CD14-positive monocyte (primary cell): Measurements from ENCODE around the gene IPPK. TPM values are rescaled to one million over a fixed set of nuclear protein-coding genes. Genes with fewer than 3 reads are reported as not detected.

ENCODE experiments used
- DNase-seq, 3 donors: peaks; one replicate each; pipeline ENCODE4 v3.0.0-alpha.2; 2011 to 2022
- H2AFZ ChIP-seq: 2 replicates; pipeline ENCODE4 v1.6.0; 2012; ENCODE audit warnings: mild to moderate bottlenecking, low read depth, low read length, inconsistent platforms; ENCODE audit not compliant: insufficient read depth, poor library complexity, severe bottlenecking
- H3K27ac ChIP-seq, 2 donors: 1 replicate in 1 of 2; 2 replicates in 1 of 2; pipeline ENCODE4 v1.5.1; 2012 to 2013; ENCODE audit warnings: low read length in 2 of 2, control low read depth in 1 of 2, inconsistent platforms in 1 of 2, low read depth in 1 of 2, mild to moderate bottlenecking in 1 of 2
- H3K27me3 ChIP-seq, 2 donors: one replicate each; pipeline versions ENCODE4 v1.6.0 to v1.6.1; 2011 to 2013; ENCODE audit warnings: low read length in 2 of 2; ENCODE audit not compliant: control insufficient read depth in 2 of 2, insufficient read depth in 2 of 2
- H3K36me3 ChIP-seq, 2 donors: replicated peaks in 1 of 2; 1 replicate in 1 of 2; 2 replicates in 1 of 2; pipeline versions ENCODE4 v1.5.1 to v1.6.1; 2012 to 2013; ENCODE audit warnings: low read length in 2 of 2, control low read depth in 1 of 2, inconsistent platforms in 1 of 2, mild to moderate bottlenecking in 1 of 2; ENCODE audit not compliant: insufficient read depth in 2 of 2, control insufficient read depth in 1 of 2
- H3K4me1 ChIP-seq, 2 donors: 1 replicate in 1 of 2; 2 replicates in 1 of 2; pipeline versions ENCODE4 v1.5.1 to v1.6.1; 2012 to 2013; ENCODE audit warnings: low read length in 2 of 2, control low read depth in 1 of 2, inconsistent platforms in 1 of 2, mild to moderate bottlenecking in 1 of 2, moderate library complexity in 1 of 2; ENCODE audit not compliant: insufficient read depth in 2 of 2, control insufficient read depth in 1 of 2
- H3K4me2 ChIP-seq: replicated peaks from 2 replicates; pipeline ENCODE3; 2012; ENCODE audit warnings: low read length, moderate library complexity, mild to moderate bottlenecking; ENCODE audit not compliant: poor library complexity, severe bottlenecking; ENCODE audit errors: extremely low read depth
- H3K4me3 ChIP-seq, 3 experiments: fragments of 200-600 bp in 1 of 3; sonication (generic) in 1 of 3; replicated peaks in 1 of 3; 1 replicate in 2 of 3; 2 replicates in 1 of 3; pipeline ENCODE4 v1.5.1; 2011 to 2013; ENCODE audit warnings: low read length in 3 of 3, mild to moderate bottlenecking in 3 of 3, control low read depth in 2 of 3, low read depth in 2 of 3, inconsistent platforms in 1 of 3, moderate library complexity in 1 of 3
- H3K79me2 ChIP-seq: 2 replicates; pipeline ENCODE4 v1.6.0; 2012; ENCODE audit warnings: mild to moderate bottlenecking, control low read depth, inconsistent platforms, low read length, moderate library complexity; ENCODE audit not compliant: insufficient read depth
- H3K9ac ChIP-seq: 2 replicates; pipeline ENCODE4 v1.6.0; 2017; ENCODE audit warnings: low read length, mild to moderate bottlenecking; ENCODE audit not compliant: insufficient read depth, poor library complexity, severe bottlenecking
- H3K9me3 ChIP-seq, 2 donors: replicated peaks in 1 of 2; 1 replicate in 1 of 2; 2 replicates in 1 of 2; pipeline versions ENCODE4 v1.5.1 to v1.6.1; 2012 to 2013; ENCODE audit warnings: low read length in 2 of 2, control low read depth in 1 of 2; ENCODE audit not compliant: control insufficient read depth in 1 of 2, insufficient read depth in 1 of 2
- H4K20me1 ChIP-seq: 2 replicates; pipeline ENCODE4 v1.6.0; 2012; ENCODE audit warnings: mild to moderate bottlenecking, low read length, control low read depth, moderate library complexity; ENCODE audit not compliant: insufficient read depth
- H3K27ac Mint-ChIP-seq, 7 donors: one replicate each; pipeline ENCODE4 v1.8.0; 2020; ENCODE audit warnings: mild to moderate bottlenecking in 7 of 7, mixed read lengths in 7 of 7, moderate library complexity in 6 of 7, inconsistent platforms in 2 of 7
- H3K27me3 Mint-ChIP-seq, 3 donors: one replicate each; pipeline ENCODE4 v1.8.0; 2021 to 2022; ENCODE audit warnings: low read depth in 3 of 3, mild to moderate bottlenecking in 3 of 3, mixed read lengths in 3 of 3, moderate library complexity in 3 of 3, inconsistent platforms in 1 of 3
- H3K36me3 Mint-ChIP-seq, 2 donors: one replicate each; pipeline ENCODE4 v1.8.0; 2020; ENCODE audit warnings: mixed read lengths in 2 of 2, inconsistent platforms in 1 of 2, mild to moderate bottlenecking in 1 of 2
- H3K4me1 Mint-ChIP-seq: one replicate; pipeline ENCODE4 v1.8.0; 2020; ENCODE audit warnings: mild to moderate bottlenecking, mixed read lengths
- H3K4me3 Mint-ChIP-seq, 2 donors: one replicate each; pipeline ENCODE4 v1.8.0; 2020; ENCODE audit warnings: mild to moderate bottlenecking in 2 of 2, mixed read lengths in 2 of 2, moderate library complexity in 1 of 2
- H3K9me3 Mint-ChIP-seq, 7 donors: one replicate each; pipeline ENCODE4 v1.8.0; 2020 to 2022; ENCODE audit warnings: mixed read lengths in 7 of 7, mild to moderate bottlenecking in 6 of 7, moderate library complexity in 6 of 7, inconsistent platforms in 2 of 7
- WGBS: methylation state at CpG from one replicate; pipeline ENCODE4 v1.1.5; 2013; ENCODE audit warnings: missing lambda C conversion rate; ENCODE audit not compliant: insufficient coverage; 5-methylcytosine and 5-hydroxymethylcytosine counted together
- intact Hi-C, 2 donors: fragments of 100-400 bp; cut with micrococcal nuclease; formaldehyde crosslinking; loops; one replicate each; pipeline versions ENCODE4 v1.15.0 to v1.15.1; 2023
- polyA plus RNA-seq, 3 donors: library from polyadenylated mRNA; depleted of rRNA in 1 of 3; unstranded in 2 of 3; stranded (reverse) in 1 of 3; fragments of 300-500 nt in 2 of 3; fragments of >200 nt in 1 of 3; fragmentation: Illumina TruSeq in 2 of 3; gene quantifications; 1 replicate in 2 of 3; 2 replicates in 1 of 3; pipeline ENCODE4 v1.2.3, GENCODE V29; 2012 to 2021
- TF ChIP-seq, protein P1 (sequence below): fragments of 200-600 bp; IDR thresholded peaks from one replicate; pipeline ENCODE4 v1.8.0; 2022; ENCODE audit warnings: antibody characterized with exemption, mild to moderate bottlenecking

The IPPK gene
- polyA plus RNA-seq, 3 donors: 1.9 to 11.6 (median 3.2) TPM

DNA sequence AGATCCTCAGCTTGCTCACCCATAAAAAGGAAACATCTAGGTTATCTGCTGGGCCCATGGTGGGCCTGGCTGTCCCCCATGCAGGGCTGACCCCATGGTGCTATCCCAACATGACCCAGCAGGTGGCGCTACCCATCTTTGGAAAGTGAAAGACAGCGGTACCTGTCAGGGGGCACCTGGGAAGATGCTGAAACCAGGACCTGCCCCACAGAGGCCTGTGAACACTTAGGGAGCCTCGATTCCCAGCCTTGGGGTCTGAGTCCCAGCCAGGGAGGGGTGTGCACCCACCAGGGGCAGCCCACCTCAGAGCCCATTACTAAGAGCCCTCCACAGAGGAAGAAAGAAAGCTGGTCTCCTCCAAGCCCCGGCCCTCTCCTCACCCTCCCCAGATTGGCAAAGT is 46.6 kb upstream of the IPPK start:
- peaks cover 6% of the 10 kb centered on the region for H3K79me2 ChIP-seq
- peaks cover 87 to 100% of the 10 kb centered on the region in 2 donors for H3K36me3 ChIP-seq
- Mint-ChIP-seq H3K9me3 (no peaks in the 10 kb centered on the region), H3K4me3 (no peak overlapping the region), H3K36me3 (peaks cover 76 to 94% of the 10 kb centered on the region in 2 donors), H3K27ac (peak overlapping the region in 1 of 7 donors; percentile 13), H3K4me1 (peaks cover 18% of the 10 kb centered on the region), H3K27me3 (peaks cover 0 to 3% (median 0%) of the 10 kb centered on the region in 3 donors)
- 12% methylated on average over 2 of the region's 4 CpGs for WGBS
- H4K20me1 ChIP-seq: peaks cover 93% of the 10 kb centered on the region
- H3K27me3 ChIP-seq: no peaks in the 10 kb centered on the region
- TF ChIP-seq, protein P1, sequence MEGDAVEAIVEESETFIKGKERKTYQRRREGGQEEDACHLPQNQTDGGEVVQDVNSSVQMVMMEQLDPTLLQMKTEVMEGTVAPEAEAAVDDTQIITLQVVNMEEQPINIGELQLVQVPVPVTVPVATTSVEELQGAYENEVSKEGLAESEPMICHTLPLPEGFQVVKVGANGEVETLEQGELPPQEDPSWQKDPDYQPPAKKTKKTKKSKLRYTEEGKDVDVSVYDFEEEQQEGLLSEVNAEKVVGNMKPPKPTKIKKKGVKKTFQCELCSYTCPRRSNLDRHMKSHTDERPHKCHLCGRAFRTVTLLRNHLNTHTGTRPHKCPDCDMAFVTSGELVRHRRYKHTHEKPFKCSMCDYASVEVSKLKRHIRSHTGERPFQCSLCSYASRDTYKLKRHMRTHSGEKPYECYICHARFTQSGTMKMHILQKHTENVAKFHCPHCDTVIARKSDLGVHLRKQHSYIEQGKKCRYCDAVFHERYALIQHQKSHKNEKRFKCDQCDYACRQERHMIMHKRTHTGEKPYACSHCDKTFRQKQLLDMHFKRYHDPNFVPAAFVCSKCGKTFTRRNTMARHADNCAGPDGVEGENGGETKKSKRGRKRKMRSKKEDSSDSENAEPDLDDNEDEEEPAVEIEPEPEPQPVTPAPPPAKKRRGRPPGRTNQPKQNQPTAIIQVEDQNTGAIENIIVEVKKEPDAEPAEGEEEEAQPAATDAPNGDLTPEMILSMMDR: peak; percentile 99
- DNase-seq: peak; percentile 26 to 49 (median 49)
- H3K9me3 ChIP-seq: no peaks in the 10 kb centered on the region
- intact Hi-C loops: loop anchor here (1.0 to 2.0 kb wide), 2 partner anchors 73 to 74 kb away; no protein-coding TSS in a partner anchor
- H3K4me3 ChIP-seq: no peak overlapping the region
- peaks cover 9 to 11% of the 10 kb centered on the region in 2 donors for H3K4me1 ChIP-seq
- no peak overlapping the region for H3K4me2 ChIP-seq
- H2AFZ ChIP-seq: no peak overlapping the region
- H3K27ac ChIP-seq: peak overlapping the region in 1 of 2 donors; percentile 45
- H3K9ac ChIP-seq: no peak overlapping the region

DNA sequence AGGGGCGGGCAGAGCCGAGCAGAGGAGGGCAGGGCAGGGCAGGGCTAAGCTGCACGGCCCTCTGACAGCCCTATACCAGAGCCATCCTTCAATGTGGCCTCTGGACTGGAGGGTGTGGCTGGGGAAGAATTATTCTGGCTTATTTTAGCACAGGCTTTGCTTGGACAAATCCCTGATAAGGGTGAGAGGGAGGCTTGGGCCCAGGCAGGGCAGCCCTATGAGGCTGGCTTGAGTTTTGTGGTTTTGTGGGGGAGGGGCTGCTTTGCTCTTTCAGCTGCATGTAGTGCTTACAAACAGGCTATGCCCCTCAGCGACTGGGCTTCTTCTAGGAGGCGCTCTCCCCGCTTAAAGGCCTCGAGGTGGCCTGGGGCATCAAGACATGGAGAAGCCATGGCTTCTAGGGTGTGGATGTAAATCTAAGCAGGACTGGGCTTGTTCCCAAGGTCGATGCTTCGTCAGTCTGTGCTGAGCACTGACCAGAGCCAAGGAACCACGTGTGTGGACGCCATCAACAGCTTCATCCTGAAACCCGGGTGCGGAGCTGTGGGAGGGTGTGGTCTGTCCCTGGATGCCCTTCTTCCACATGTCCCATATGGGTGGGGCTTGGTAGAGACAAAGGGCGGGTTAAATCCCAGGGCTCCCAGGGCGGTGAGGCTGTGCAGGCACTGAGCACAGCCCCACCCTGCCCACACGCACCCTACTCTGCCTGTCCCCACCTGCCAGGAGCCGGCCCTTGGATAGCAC is 45.7 kb upstream of the IPPK start:
- peaks cover 6% of the 10 kb centered on the region for H3K79me2 ChIP-seq
- H3K9me3 ChIP-seq: no peaks in the 10 kb centered on the region
- 98% methylated on average over 12 of the region's 17 CpGs for WGBS
- TF ChIP-seq, protein P1: no peak
- Mint-ChIP-seq H3K36me3 (peaks cover 78 to 95% of the 10 kb centered on the region in 2 donors), H3K27me3 (peaks cover 0 to 3% (median 0%) of the 10 kb centered on the region in 3 donors), H3K4me3 (no peak overlapping the region), H3K4me1 (peaks cover 14% of the 10 kb centered on the region), H3K9me3 (no peaks in the 10 kb centered on the region), H3K27ac (peak overlapping the region in 2 of 7 donors; percentile 24 to 25)
- no peaks in the 10 kb centered on the region for H3K27me3 ChIP-seq
- H3K27ac ChIP-seq: no peak overlapping the region
- no peak overlapping the region for H3K9ac ChIP-seq
- no peak overlapping the region for H3K4me2 ChIP-seq
- intact Hi-C loops: loop anchor here (1.0 to 2.0 kb wide), 2 partner anchors 74 to 75 kb away; no protein-coding TSS in a partner anchor
- DNase-seq: no peak
- H3K4me1 ChIP-seq: peaks cover 7 to 8% of the 10 kb centered on the region in 2 donors
- peaks cover 87 to 100% of the 10 kb centered on the region in 2 donors for H3K36me3 ChIP-seq
- peaks cover 94% of the 10 kb centered on the region for H4K20me1 ChIP-seq
- H3K4me3 ChIP-seq: no peak overlapping the region
- H2AFZ ChIP-seq: no peak overlapping the region
